ENCODE results near the gene FAM131C. TPM values are rescaled to one million over a fixed set of nuclear protein-coding genes. Genes with fewer than 3 reads are reported as not detected.
"Not testable (repeated sequence)": the region's sequence is repeated elsewhere in the genome, so short reads cannot be mapped to it uniquely, and the experiment has no call there.

The FAM131C gene
- total RNA-seq, 1 experiment from 2014 or later: 3.4 TPM

GRCh38 chr1:16043950-16044349, 29.5 kb downstream of the FAM131C start:
- CTCF ChIA-PET: no interaction called here
- in situ Hi-C loops (cut with HindIII; ENCODE audit: low pct_unique_long_range_greater_than_20kb, low sequenced_read_pairs): no loop called here
- DNase-seq (ENCODE audit: low read depth, low spot score): no peak
- no peak for ATAC-seq
- intact Hi-C loops (cut with micrococcal nuclease; ENCODE audit: unreplicated experiment): no loop called here
- TF ChIP-seq TCF7L2 (IDR thresholded peaks at IDR 0.05; ENCODE audit: low read depth, low read length): no peak
- TF ChIP-seq, protein P1, sequence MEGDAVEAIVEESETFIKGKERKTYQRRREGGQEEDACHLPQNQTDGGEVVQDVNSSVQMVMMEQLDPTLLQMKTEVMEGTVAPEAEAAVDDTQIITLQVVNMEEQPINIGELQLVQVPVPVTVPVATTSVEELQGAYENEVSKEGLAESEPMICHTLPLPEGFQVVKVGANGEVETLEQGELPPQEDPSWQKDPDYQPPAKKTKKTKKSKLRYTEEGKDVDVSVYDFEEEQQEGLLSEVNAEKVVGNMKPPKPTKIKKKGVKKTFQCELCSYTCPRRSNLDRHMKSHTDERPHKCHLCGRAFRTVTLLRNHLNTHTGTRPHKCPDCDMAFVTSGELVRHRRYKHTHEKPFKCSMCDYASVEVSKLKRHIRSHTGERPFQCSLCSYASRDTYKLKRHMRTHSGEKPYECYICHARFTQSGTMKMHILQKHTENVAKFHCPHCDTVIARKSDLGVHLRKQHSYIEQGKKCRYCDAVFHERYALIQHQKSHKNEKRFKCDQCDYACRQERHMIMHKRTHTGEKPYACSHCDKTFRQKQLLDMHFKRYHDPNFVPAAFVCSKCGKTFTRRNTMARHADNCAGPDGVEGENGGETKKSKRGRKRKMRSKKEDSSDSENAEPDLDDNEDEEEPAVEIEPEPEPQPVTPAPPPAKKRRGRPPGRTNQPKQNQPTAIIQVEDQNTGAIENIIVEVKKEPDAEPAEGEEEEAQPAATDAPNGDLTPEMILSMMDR (IDR thresholded peaks at IDR 0.05): no peak
- no peak for TF ChIP-seq POLR2AphosphoS5 (IDR thresholded peaks at IDR 0.05; ENCODE audit: low read depth, low read length)
- POLR2A ChIA-PET: no interaction called here
- H3K27ac ChIP-seq (ENCODE audit: low read length): no peak overlapping the region
- H3K36me3 ChIP-seq (ENCODE audit: control insufficient read depth, insufficient read depth, low read length): no peaks in the 10 kb centered on the region
- H3K27me3 ChIP-seq (ENCODE audit: control insufficient read depth, insufficient read depth, low read length): no peaks in the 10 kb centered on the region
- H3K4me1 ChIP-seq (ENCODE audit: control insufficient read depth, insufficient read depth, low read length): no peaks in the 10 kb centered on the region
- no TSS peak for BruUV-seq (replicated peaks)
- no peaks in the 10 kb centered on the region for H3K9me3 ChIP-seq (ENCODE audit: control insufficient read depth, insufficient read depth, low read depth, low read length)
- H3K4me3 ChIP-seq (ENCODE audit: low read depth in 2 of 2, low read length in 2 of 2): no peak overlapping the region

DNA sequence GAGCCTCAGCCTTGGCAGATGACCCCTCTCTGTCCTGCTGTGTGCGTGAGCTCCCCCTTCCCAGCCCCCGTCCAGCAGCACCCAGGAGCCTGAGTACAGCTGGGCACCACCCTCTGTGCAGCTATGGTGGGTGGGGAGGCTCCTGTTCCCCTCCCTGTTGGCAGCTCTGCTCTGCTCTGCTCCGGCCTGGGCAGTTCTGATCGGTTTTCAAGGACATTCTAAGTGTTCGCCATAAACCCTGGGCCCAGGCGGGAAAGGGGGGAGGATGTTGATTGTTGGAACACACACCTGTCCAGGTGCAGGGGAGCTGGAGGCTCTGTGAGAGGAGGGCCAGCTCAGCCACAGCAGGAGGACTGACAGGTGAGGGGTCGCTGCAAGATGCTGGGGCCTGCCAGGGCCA, 29.9 kb downstream of the FAM131C start, which contains the start of gene CLCNKB:
TSS of gene CLCNKB (plus strand) at position 262 of the 400 bp plus-strand sequence. CDS start 711 bp downstream, outside the sequence.
- ChIA-PET POLR2A (no interaction called here), CTCF (no interaction called here)
- H3K4me3 ChIP-seq (ENCODE audit: low read depth in 2 of 2, low read length in 2 of 2): no peak within 1 kb of the TSS
- intact Hi-C loops (cut with micrococcal nuclease; ENCODE audit: unreplicated experiment): no loop called here
- no peak within 1 kb of the TSS for H3K27ac ChIP-seq (ENCODE audit: low read length)
- in situ Hi-C loops (cut with HindIII; ENCODE audit: low pct_unique_long_range_greater_than_20kb, low sequenced_read_pairs): no loop called here
- DNase-seq (ENCODE audit: low read depth, low spot score) (no peak), ATAC-seq (no peak)
- no peaks in the 10 kb centered on the region for H3K9me3 ChIP-seq (ENCODE audit: control insufficient read depth, insufficient read depth, low read depth, low read length)
- TF ChIP-seq SIN3A (IDR thresholded peaks at IDR 0.05; ENCODE audit: borderline replicate concordance, insufficient read depth, low read depth, low read length): no peak
- TF ChIP-seq, protein P1 (IDR thresholded peaks at IDR 0.05): no peak
- TF ChIP-seq, protein P2, sequence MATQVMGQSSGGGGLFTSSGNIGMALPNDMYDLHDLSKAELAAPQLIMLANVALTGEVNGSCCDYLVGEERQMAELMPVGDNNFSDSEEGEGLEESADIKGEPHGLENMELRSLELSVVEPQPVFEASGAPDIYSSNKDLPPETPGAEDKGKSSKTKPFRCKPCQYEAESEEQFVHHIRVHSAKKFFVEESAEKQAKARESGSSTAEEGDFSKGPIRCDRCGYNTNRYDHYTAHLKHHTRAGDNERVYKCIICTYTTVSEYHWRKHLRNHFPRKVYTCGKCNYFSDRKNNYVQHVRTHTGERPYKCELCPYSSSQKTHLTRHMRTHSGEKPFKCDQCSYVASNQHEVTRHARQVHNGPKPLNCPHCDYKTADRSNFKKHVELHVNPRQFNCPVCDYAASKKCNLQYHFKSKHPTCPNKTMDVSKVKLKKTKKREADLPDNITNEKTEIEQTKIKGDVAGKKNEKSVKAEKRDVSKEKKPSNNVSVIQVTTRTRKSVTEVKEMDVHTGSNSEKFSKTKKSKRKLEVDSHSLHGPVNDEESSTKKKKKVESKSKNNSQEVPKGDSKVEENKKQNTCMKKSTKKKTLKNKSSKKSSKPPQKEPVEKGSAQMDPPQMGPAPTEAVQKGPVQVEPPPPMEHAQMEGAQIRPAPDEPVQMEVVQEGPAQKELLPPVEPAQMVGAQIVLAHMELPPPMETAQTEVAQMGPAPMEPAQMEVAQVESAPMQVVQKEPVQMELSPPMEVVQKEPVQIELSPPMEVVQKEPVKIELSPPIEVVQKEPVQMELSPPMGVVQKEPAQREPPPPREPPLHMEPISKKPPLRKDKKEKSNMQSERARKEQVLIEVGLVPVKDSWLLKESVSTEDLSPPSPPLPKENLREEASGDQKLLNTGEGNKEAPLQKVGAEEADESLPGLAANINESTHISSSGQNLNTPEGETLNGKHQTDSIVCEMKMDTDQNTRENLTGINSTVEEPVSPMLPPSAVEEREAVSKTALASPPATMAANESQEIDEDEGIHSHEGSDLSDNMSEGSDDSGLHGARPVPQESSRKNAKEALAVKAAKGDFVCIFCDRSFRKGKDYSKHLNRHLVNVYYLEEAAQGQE (IDR thresholded peaks at IDR 0.05; ENCODE audit: insufficient read depth in 1 of 2, low read depth in 2 of 2, low read length in 1 of 2): no peak
- TF ChIP-seq TCF7L2 (IDR thresholded peaks at IDR 0.05; ENCODE audit: low read depth, low read length): no peak
- TF ChIP-seq POLR2AphosphoS5 (IDR thresholded peaks at IDR 0.05; ENCODE audit: low read depth, low read length): no peak
- H3K36me3 ChIP-seq (ENCODE audit: control insufficient read depth, insufficient read depth, low read length): no peaks in the 10 kb centered on the region
- H3K27me3 ChIP-seq (ENCODE audit: control insufficient read depth, insufficient read depth, low read length): no peaks in the 10 kb centered on the region
- H3K4me1 ChIP-seq (ENCODE audit: control insufficient read depth, insufficient read depth, low read length): no peaks in the 10 kb centered on the region
- BruUV-seq (replicated peaks): no TSS peak

GRCh38 chr1:16042654-16043053, 30.8 kb downstream of the FAM131C start:
- H3K27ac ChIP-seq (ENCODE audit: low read length); BruUV-seq (replicated peaks); H3K27me3 ChIP-seq (ENCODE audit: control insufficient read depth, insufficient read depth, low read length); H3K36me3 ChIP-seq (ENCODE audit: control insufficient read depth, insufficient read depth, low read length); H3K4me1 ChIP-seq (ENCODE audit: control insufficient read depth, insufficient read depth, low read length); CTCF ChIA-PET; H3K4me3 ChIP-seq (ENCODE audit: low read depth in 2 of 2, low read length in 2 of 2); intact Hi-C loops (cut with micrococcal nuclease; ENCODE audit: unreplicated experiment); H3K9me3 ChIP-seq (ENCODE audit: control insufficient read depth, insufficient read depth, low read depth, low read length); DNase-seq (ENCODE audit: low read depth, low spot score); in situ Hi-C loops (cut with HindIII; ENCODE audit: low pct_unique_long_range_greater_than_20kb, low sequenced_read_pairs); POLR2A ChIA-PET: not testable (repeated sequence)
- 0 out of 2 replicates have a peak, but pooled peaks have one; percentile 14 for ATAC-seq

All from Panc1 (cell line).